ENCODE results near the gene HOXB9. TPM values are rescaled to one million over a fixed set of nuclear protein-coding genes. Genes with fewer than 3 reads are reported as not detected.

HOXB9 gene
- total and polyA plus RNA-seq, 4 donors = 19.8 to 413 (median 129) TPM

DNA sequence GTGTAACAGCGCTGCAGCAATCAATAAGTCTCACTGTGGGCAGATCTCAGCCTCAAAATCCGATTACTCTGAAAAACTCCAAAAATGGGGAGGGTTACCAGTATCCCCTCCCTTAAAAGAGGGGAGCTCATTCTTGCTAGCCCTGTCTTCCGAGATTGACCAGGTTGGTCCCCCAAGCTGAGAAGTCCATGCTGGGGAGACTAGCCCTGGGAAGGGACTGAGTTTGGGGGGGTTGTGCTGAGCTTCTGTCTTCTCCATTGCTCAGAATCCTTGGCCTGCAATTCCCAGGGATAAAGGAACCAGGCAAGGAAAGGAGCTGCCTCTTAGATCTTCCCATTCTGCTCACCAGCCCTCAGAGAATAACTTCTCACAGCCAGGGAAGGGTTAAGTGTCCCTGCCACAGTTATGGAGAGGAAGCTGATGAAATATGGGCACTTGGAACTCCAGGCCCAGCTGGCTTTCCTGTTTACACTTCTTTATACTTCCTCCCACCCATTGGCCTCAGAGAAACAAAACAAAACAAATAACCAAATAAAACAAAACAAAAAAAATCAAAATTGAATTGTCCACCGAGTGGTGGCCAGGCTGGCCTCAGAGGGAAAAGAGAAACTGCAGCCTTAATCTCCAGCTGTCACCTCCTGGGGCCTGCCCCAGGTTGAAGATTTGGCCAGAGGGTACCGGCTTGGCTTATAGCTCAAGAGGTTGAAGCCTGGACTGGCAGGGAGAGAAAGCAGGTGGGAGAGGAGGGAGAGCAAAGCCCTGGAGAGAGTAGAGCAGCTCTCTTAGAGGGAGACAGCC lies 38.7 kb downstream of the HOXB9 start:
- peaks cover 25% of the 10 kb centered on the region for H3K36me3 ChIP-seq (ENCODE audit: control insufficient read depth, insufficient read depth, low read length)
- H3K27me3 ChIP-seq (ENCODE audit: control insufficient read depth, insufficient read depth, low read length) = no peaks in the 10 kb centered on the region
- peaks cover 80% of the 10 kb centered on the region for H3K4me1 ChIP-seq (ENCODE audit: control insufficient read depth, insufficient read depth, low read length)
- WGBS (ENCODE audit: insufficient coverage) = 20% methylated on average over 3 of the region's 5 CpGs
- peak overlapping the region; percentile 67 for H3K4me3 ChIP-seq (ENCODE audit: low read depth, low read length)
- H3K27ac ChIP-seq (ENCODE audit: low read depth, low read length) = peak overlapping the region; percentile 99
- no peaks in the 10 kb centered on the region for H3K9me3 ChIP-seq (ENCODE audit: control insufficient read depth, insufficient read depth, low read length)
- peak in 2 of 6 donors; percentile 73 to 89 for DNase-seq (ENCODE audit: low read depth in 4 of 6, low spot score in 6 of 6)

DNA sequence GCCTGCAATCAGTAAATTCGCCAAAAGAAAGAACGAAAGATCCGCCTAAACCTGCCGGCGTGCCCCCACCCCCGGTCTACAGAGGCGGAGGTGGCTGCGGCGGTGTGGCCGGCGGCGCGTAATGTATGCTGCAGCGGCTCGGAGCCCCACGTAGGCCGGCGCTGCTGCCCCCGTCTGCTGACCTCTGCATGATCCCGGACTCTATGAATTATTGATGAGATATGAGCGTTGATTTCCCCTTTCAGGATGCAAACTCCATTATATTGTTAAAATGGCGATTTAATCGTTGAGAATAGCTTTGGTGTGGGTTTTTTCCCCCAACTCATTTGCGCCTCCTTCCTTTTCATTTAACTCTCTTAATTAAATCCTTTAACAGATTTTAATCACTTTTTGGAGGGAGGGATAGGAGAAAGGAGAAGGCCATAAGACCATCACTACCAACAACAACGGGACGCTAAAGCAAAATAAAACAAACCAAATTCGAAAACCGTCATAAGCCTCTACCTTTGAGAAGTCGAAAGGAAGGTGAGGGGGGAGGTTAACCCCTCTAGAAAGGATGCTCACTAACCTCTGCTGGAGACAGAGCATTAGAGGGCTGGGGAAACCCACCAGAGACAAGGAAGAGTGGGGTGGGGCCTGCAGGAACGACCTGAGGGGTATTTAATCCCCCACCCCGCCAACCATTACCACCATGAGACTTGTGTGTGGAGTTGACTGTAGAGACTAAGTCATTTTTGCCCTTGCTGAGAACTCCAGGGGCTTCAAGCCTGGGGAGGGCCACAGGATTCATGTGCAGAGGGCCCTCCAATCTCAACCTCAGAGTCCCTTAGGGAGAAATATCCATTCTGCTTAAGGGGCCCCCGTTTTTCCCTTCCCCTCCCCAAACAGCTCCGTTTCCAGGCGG lies 39.6 kb downstream of the HOXB9 start:
- H3K4me3 ChIP-seq (ENCODE audit: low read depth, low read length) = peak overlapping the region; percentile 67
- H3K4me1 ChIP-seq (ENCODE audit: control insufficient read depth, insufficient read depth, low read length) = peaks cover 81% of the 10 kb centered on the region
- H3K27ac ChIP-seq (ENCODE audit: low read depth, low read length) = peak overlapping the region; percentile 99
- H3K36me3 ChIP-seq (ENCODE audit: control insufficient read depth, insufficient read depth, low read length) = peaks cover 25% of the 10 kb centered on the region
- 1% methylated on average over 13 of the region's 34 CpGs for WGBS (ENCODE audit: insufficient coverage)
- H3K9me3 ChIP-seq (ENCODE audit: control insufficient read depth, insufficient read depth, low read length) = no peaks in the 10 kb centered on the region
- no peaks in the 10 kb centered on the region for H3K27me3 ChIP-seq (ENCODE audit: control insufficient read depth, insufficient read depth, low read length)
- peak in 2 of 6 donors; percentile 33 to 90 for DNase-seq (ENCODE audit: low read depth in 4 of 6, low spot score in 6 of 6)

DNA sequence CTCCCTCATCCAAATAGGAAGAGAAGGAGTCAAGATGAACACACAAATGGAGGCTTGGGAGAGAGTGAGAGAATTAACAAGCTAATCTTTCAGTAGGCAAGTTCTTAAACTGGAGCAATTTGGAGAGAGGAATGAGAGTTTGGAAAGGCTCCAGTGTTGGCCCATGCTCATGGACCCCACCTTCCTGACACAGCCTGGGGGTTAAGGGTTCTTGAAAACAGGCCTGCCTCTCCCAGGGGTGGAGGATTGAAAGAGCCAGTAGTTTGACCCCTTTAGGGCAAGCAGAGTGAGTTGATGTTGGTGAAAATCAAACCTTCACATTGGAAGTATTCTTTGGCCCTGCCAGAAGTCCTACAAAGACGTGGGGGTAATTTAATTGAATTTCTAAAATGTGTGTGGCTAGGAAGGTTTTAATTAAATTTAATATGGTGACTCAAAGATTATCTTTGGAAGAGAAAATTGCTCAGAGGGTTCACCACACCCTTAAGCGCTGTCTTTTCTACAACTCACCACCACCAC lies 41.9 kb downstream of the HOXB9 start:
- WGBS (ENCODE audit: insufficient coverage) = 0% methylated on average over 1 of the region's 2 CpGs
- peak overlapping the region; percentile 99 for H3K27ac ChIP-seq (ENCODE audit: low read depth, low read length)
- DNase-seq (ENCODE audit: low read depth in 4 of 6, low spot score in 6 of 6) = peak in 2 of 6 donors; percentile 73 to 81
- H3K9me3 ChIP-seq (ENCODE audit: control insufficient read depth, insufficient read depth, low read length) = no peaks in the 10 kb centered on the region
- peak overlapping the region; percentile 3 for H3K4me3 ChIP-seq (ENCODE audit: low read depth, low read length)
- no peaks in the 10 kb centered on the region for H3K27me3 ChIP-seq (ENCODE audit: control insufficient read depth, insufficient read depth, low read length)
- H3K36me3 ChIP-seq (ENCODE audit: control insufficient read depth, insufficient read depth, low read length) = peaks cover 18% of the 10 kb centered on the region
- peaks cover 79% of the 10 kb centered on the region for H3K4me1 ChIP-seq (ENCODE audit: control insufficient read depth, insufficient read depth, low read length)

DNA sequence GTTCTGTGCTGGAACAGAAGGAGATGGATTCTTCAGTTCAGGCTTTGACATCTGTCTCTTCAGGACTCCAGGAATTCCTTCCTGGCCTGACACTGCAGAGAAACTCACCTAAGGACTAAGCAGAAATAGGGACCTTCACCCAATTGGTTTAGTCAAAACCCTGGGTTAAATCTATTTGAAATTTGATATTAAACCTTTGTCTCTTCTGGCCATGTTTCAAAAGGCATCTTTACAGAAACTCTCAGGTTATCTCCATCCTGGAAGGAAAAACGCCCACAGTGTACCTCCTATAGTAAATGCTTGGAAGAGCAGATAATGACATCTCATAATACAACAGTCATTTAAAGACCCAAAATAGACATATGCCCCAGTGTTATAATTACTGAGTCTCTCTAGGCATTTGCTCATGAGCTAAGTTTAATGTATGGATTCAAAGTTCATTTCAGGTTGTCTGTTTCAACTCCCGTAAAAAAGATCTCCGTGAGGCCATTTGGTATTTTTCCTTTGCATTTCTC lies 42.4 kb downstream of the HOXB9 start:
- H3K27me3 ChIP-seq (ENCODE audit: control insufficient read depth, insufficient read depth, low read length) = no peaks in the 10 kb centered on the region
- no peaks in the 10 kb centered on the region for H3K9me3 ChIP-seq (ENCODE audit: control insufficient read depth, insufficient read depth, low read length)
- peaks cover 84% of the 10 kb centered on the region for H3K4me1 ChIP-seq (ENCODE audit: control insufficient read depth, insufficient read depth, low read length)
- peaks cover 18% of the 10 kb centered on the region for H3K36me3 ChIP-seq (ENCODE audit: control insufficient read depth, insufficient read depth, low read length)
- peak overlapping the region; percentile 99 for H3K27ac ChIP-seq (ENCODE audit: low read depth, low read length)
- peak overlapping the region; percentile 3 for H3K4me3 ChIP-seq (ENCODE audit: low read depth, low read length)
- no CpG with 5 or more reads among the region's 3 CpGs for WGBS (ENCODE audit: insufficient coverage)
- DNase-seq (ENCODE audit: low read depth in 4 of 6, low spot score in 6 of 6) = no peak

DNA sequence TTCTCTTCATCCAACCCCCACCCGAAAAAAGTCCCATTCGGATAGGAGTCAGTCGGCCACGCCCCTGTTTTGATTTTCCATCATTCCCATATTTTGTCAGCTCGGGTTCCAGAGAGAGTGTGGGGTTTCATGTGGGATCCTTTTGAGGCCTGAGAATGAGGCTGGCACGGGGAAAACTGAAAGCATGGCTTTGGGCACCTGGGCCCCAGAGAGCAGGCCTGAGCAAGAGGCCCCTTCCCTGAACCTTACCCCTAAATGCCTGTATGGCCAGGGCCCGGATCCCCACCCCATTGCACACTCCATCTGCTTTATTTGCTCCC lies 43.4 kb downstream of the HOXB9 start:
- Histone ChIP-seq H3K27ac (ENCODE audit: low read depth, low read length) (peak overlapping the region; percentile 99), H3K4me3 (ENCODE audit: low read depth, low read length) (peak overlapping the region; percentile 49), H3K36me3 (ENCODE audit: control insufficient read depth, insufficient read depth, low read length) (peaks cover 18% of the 10 kb centered on the region), H3K9me3 (ENCODE audit: control insufficient read depth, insufficient read depth, low read length) (no peaks in the 10 kb centered on the region), H3K4me1 (ENCODE audit: control insufficient read depth, insufficient read depth, low read length) (peaks cover 80% of the 10 kb centered on the region), H3K27me3 (ENCODE audit: control insufficient read depth, insufficient read depth, low read length) (no peaks in the 10 kb centered on the region)
- WGBS (ENCODE audit: insufficient coverage) = 6% methylated on average over 3 of the region's 7 CpGs
- no peak for DNase-seq (ENCODE audit: low read depth in 4 of 6, low spot score in 6 of 6)

DNA sequence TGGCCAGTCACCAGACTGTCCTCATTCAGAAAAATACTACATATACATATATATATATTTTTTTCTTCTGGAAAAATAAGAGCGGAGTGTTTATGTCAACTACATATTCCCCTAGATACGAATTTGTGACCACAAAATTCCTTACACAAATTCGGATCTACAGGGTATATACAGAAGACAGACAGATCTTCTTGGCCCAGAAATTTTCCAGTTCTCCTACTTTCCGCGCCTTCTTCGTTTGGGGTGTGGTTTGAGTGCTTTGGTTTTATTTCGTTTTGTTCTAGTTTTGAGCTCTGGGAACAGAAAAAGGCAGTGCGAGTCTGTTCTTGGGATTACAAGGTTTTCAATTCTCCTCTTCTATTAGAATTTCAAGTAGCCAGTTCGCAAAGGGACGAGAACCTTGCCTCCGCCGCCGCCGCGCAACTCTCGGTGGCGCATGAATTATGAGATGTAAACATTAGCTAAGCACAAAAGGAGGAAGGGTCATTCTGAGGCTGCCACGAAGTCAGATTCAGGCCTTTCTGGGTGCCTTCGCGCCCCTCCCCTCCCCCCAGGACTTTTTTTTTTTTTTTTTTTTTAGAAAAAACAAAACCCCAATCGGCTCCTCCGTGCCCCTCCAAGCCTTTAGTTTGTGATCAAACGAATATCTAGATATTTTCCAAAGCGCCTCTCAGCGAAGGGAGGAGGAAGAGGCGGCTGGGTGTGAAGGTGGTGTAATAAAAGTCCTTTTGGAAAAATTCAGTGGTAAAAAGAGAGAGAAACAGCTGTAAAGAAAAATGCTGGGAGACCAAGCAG lies 46.2 kb downstream of the HOXB9 start:
- DNase-seq (ENCODE audit: low read depth in 4 of 6, low spot score in 6 of 6) = peak in 2 of 6 donors; percentile 70 to 87
- Histone ChIP-seq H3K27ac (ENCODE audit: low read depth, low read length) (peak overlapping the region; percentile 99), H3K36me3 (ENCODE audit: control insufficient read depth, insufficient read depth, low read length) (peaks cover 18% of the 10 kb centered on the region), H3K4me1 (ENCODE audit: control insufficient read depth, insufficient read depth, low read length) (peaks cover 68% of the 10 kb centered on the region), H3K4me3 (ENCODE audit: low read depth, low read length) (peak overlapping the region; percentile 49), H3K9me3 (ENCODE audit: control insufficient read depth, insufficient read depth, low read length) (no peaks in the 10 kb centered on the region), H3K27me3 (ENCODE audit: control insufficient read depth, insufficient read depth, low read length) (no peaks in the 10 kb centered on the region)
- 3% methylated on average over 3 of the region's 26 CpGs for WGBS (ENCODE audit: insufficient coverage)

DNA sequence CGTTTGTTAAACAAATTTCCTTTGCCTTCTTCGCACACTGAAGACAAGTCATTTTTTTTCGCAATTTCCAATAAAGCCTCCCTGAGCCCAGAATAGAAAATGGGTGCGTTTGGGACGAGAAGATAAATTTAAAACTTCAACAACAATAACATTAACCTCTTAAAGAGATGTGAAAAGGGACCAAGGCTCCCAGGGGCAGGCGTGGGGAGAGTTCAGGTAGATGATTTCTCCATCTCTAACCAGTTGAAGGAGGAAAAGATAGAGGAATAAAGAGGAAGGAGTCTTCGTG lies 46.7 kb downstream of the HOXB9 start:
- no peak for DNase-seq (ENCODE audit: low read depth in 4 of 6, low spot score in 6 of 6)
- H3K27me3 ChIP-seq (ENCODE audit: control insufficient read depth, insufficient read depth, low read length) = no peaks in the 10 kb centered on the region
- peaks cover 70% of the 10 kb centered on the region for H3K4me1 ChIP-seq (ENCODE audit: control insufficient read depth, insufficient read depth, low read length)
- peak overlapping the region; percentile 49 for H3K4me3 ChIP-seq (ENCODE audit: low read depth, low read length)
- H3K27ac ChIP-seq (ENCODE audit: low read depth, low read length) = peak overlapping the region; percentile 99
- peaks cover 18% of the 10 kb centered on the region for H3K36me3 ChIP-seq (ENCODE audit: control insufficient read depth, insufficient read depth, low read length)
- no CpG with 5 or more reads among the region's 7 CpGs for WGBS (ENCODE audit: insufficient coverage)
- H3K9me3 ChIP-seq (ENCODE audit: control insufficient read depth, insufficient read depth, low read length) = no peaks in the 10 kb centered on the region

DNA sequence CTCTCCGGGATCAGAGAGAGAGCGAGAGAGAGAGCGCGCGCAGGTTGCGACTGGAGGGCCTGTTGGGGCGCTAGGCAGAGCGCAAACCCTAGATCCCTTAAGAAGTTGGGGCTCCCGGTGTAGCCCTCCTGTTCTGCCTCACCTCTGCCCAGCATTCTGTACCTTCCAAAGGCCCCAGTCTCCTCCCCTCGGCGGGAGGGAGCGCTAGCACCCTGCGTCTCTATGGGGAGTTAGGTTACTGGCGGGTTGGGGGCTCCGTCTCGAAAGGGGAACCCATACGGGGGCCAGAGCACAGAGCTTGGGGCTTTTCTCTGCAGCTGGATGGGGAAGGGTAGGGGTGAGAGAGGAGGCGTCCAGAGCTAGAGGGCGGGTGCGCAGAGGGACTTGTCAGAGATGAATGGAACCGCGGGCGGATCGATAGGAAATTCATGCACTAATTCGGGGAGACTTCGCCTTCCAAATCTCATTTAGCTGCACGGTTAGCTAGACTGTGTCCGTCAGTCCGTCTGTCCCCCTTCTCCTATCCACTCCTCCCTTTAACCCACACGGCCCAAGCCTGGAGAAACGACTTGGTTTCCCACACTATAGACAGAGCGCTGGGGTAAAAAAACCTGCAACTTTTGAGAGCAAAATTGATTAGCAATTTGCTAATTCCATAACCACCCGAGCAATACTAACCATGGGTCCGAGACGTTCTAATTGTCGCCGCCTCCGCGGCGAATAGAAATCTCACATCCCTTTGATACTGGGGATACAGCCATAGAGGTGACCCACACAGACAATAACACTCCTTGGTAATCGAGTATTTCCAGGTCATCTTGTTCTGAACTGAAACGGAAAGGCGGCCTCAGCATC lies 47.3 kb downstream of the HOXB9 start:
- Histone ChIP-seq H3K4me1 (ENCODE audit: control insufficient read depth, insufficient read depth, low read length) (peaks cover 72% of the 10 kb centered on the region), H3K4me3 (ENCODE audit: low read depth, low read length) (peak overlapping the region; percentile 49), H3K27me3 (ENCODE audit: control insufficient read depth, insufficient read depth, low read length) (no peaks in the 10 kb centered on the region), H3K27ac (ENCODE audit: low read depth, low read length) (peak overlapping the region; percentile 99), H3K9me3 (ENCODE audit: control insufficient read depth, insufficient read depth, low read length) (no peaks in the 10 kb centered on the region), H3K36me3 (ENCODE audit: control insufficient read depth, insufficient read depth, low read length) (peaks cover 18% of the 10 kb centered on the region)
- DNase-seq (ENCODE audit: low read depth in 4 of 6, low spot score in 6 of 6) = peak in 2 of 6 donors; percentile 65 to 81
- WGBS (ENCODE audit: insufficient coverage) = 2% methylated on average over 38 of the region's 43 CpGs
